Muscle of leg (tissue), 11 donors: ENCODE data around the gene PYCR2. TPM values are rescaled to one million over a fixed set of nuclear protein-coding genes. Genes with fewer than 3 reads are reported as not detected.
"Not testable (repeated sequence)": the region's sequence is repeated elsewhere in the genome, so short reads cannot be mapped to it uniquely, and the experiment has no call there.

Experiments used
- DNase-seq: peaks from one replicate; pipeline ENCODE4 v3.0.0; 2013
- H3K27ac ChIP-seq: one replicate; pipeline ENCODE4 v1.5.1; 2013; ENCODE audit warnings: mild to moderate bottlenecking, low read length, control low read depth
- H3K27me3 ChIP-seq: one replicate; pipeline ENCODE4 v1.6.1; 2013; ENCODE audit warnings: low read length; ENCODE audit not compliant: control insufficient read depth, insufficient read depth
- H3K36me3 ChIP-seq: one replicate; pipeline ENCODE4 v1.6.1; 2013; ENCODE audit warnings: low read length; ENCODE audit not compliant: control insufficient read depth, insufficient read depth
- H3K4me1 ChIP-seq: one replicate; pipeline ENCODE4 v1.6.1; 2013; ENCODE audit warnings: low read length; ENCODE audit not compliant: control insufficient read depth, insufficient read depth
- H3K4me3 ChIP-seq: one replicate; pipeline ENCODE4 v1.5.1; 2013; ENCODE audit warnings: low read length, control low read depth
- H3K9me3 ChIP-seq: replicated peaks from 2 replicates; pipeline ENCODE4 v1.6.1; 2013; ENCODE audit warnings: low read depth, low read length; ENCODE audit not compliant: control insufficient read depth
- WGBS: methylation state at CpG from one replicate; pipeline ENCODE4 v1.1.5; 2013; ENCODE audit warnings: missing lambda C conversion rate; ENCODE audit not compliant: insufficient coverage; 5-methylcytosine and 5-hydroxymethylcytosine counted together
- polyA plus RNA-seq, 8 donors: library from polyadenylated mRNA; unstranded; fragments of 120-200 nt; gene quantifications; one replicate each; pipeline versions ENCODE4 v1.2.1 to v1.2.3, GENCODE V29; 2013; ENCODE audit warnings: inconsistent platforms in 1 of 8, low replicate concordance in 1 of 8; ENCODE audit not compliant: insufficient read length in 8 of 8, insufficient read depth in 1 of 8
- total RNA-seq: library from RNA; stranded (reverse); fragments of 120-200 nt; gene quantifications from one replicate; pipeline ENCODE4 v1.2.4, GENCODE V29; 2013

PYCR2 gene
- total and polyA plus RNA-seq, 9 donors, result 21.8 to 37.0 (median 35.0) TPM

GRCh38 chr1:225936523-225936922, 12.5 kb upstream of the PYCR2 start:
- no peaks in the 10 kb centered on the region for H3K36me3 ChIP-seq
- H3K9me3 ChIP-seq, result no peaks in the 10 kb centered on the region
- H3K27me3 ChIP-seq, result no peaks in the 10 kb centered on the region
- H3K27ac ChIP-seq, result no peak overlapping the region
- H3K4me1 ChIP-seq, result peaks cover 21% of the 10 kb centered on the region
- WGBS, result 23% methylated on average over 1 of the region's 3 CpGs
- no peak overlapping the region for H3K4me3 ChIP-seq
- no peak for DNase-seq

GRCh38 chr1:225936086-225936485, 12.0 kb upstream of the PYCR2 start:
- H3K4me1 ChIP-seq, result peaks cover 17% of the 10 kb centered on the region
- H3K27ac ChIP-seq, H3K4me3 ChIP-seq, DNase-seq, H3K36me3 ChIP-seq, H3K9me3 ChIP-seq, H3K27me3 ChIP-seq: not testable (repeated sequence)
- WGBS, result 80% methylated on average over 7 of the region's 8 CpGs

GRCh38 chr1:225934711-225935110, 10.7 kb upstream of the PYCR2 start:
- DNase-seq, result no peak
- Histone ChIP-seq H3K4me3 (no peak overlapping the region), H3K27ac (no peak overlapping the region), H3K27me3 (no peaks in the 10 kb centered on the region), H3K4me1 (peaks cover 4% of the 10 kb centered on the region), H3K9me3 (no peaks in the 10 kb centered on the region), H3K36me3 (no peaks in the 10 kb centered on the region)
- no CpG with 5 or more reads among the region's 5 CpGs for WGBS

- no peak overlapping the region for H3K4me3 ChIP-seq
- H3K27ac ChIP-seq, result no peak overlapping the region
- WGBS, result no CpG with 5 or more reads among the region's 2 CpGs
- DNase-seq, result no peak
- H3K9me3 ChIP-seq, result no peaks in the 10 kb centered on the region
- no peaks in the 10 kb centered on the region for H3K36me3 ChIP-seq
- H3K4me1 ChIP-seq, result peaks cover 4% of the 10 kb centered on the region
- H3K27me3 ChIP-seq, result no peaks in the 10 kb centered on the region
Observed at GRCh38 chr1:225933072-225933471, 9.0 kb upstream of the PYCR2 start.

- H3K27ac ChIP-seq, result no peak overlapping the region
- no peaks in the 10 kb centered on the region for H3K27me3 ChIP-seq
- H3K4me3 ChIP-seq, result no peak overlapping the region
- DNase-seq, result no peak
- no peaks in the 10 kb centered on the region for H3K36me3 ChIP-seq
- H3K9me3 ChIP-seq, result no peaks in the 10 kb centered on the region
- 73% methylated on average over 2 of the region's 5 CpGs for WGBS
- no peaks in the 10 kb centered on the region for H3K4me1 ChIP-seq
Observed at GRCh38 chr1:225931270-225932136, 7.5 kb upstream of the PYCR2 start.

GRCh38 chr1:225930566-225930965, 6.5 kb upstream of the PYCR2 start:
- WGBS, result no CpG with 5 or more reads among the region's 2 CpGs
- DNase-seq, result no peak

GRCh38 chr1:225929462-225929861, 5.4 kb upstream of the PYCR2 start:
- DNase-seq, H3K27ac ChIP-seq, H3K27me3 ChIP-seq, H3K36me3 ChIP-seq, H3K9me3 ChIP-seq, H3K4me3 ChIP-seq, H3K4me1 ChIP-seq: not testable (repeated sequence)
- WGBS, result no CpG with 5 or more reads among the region's 3 CpGs

More at GRCh38 chr1:225930566-225930965, 6.5 kb upstream of the PYCR2 start:
- H3K27me3 ChIP-seq, result no peaks in the 10 kb centered on the region
- H3K4me1 ChIP-seq, result no peaks in the 10 kb centered on the region
- H3K36me3 ChIP-seq, result no peaks in the 10 kb centered on the region
- H3K4me3 ChIP-seq, result no peak overlapping the region
- H3K27ac ChIP-seq, result no peak overlapping the region
- no peaks in the 10 kb centered on the region for H3K9me3 ChIP-seq

GRCh38 chr1:225928186-225929175, 4.4 kb upstream of the PYCR2 start:
- no peak for DNase-seq
- no peak overlapping the region for H3K27ac ChIP-seq
- H3K4me1 ChIP-seq, result peaks cover 4% of the 10 kb centered on the region
- H3K36me3 ChIP-seq, result no peaks in the 10 kb centered on the region
- WGBS, result 82% methylated on average over 11 of the region's 14 CpGs
- H3K4me3 ChIP-seq, result no peak overlapping the region
- H3K9me3 ChIP-seq, result no peaks in the 10 kb centered on the region
- no peaks in the 10 kb centered on the region for H3K27me3 ChIP-seq

GRCh38 chr1:225926551-225927113, 2.6 kb upstream of the PYCR2 start:
- peaks cover 7% of the 10 kb centered on the region for H3K36me3 ChIP-seq
- H3K27ac ChIP-seq, result no peak overlapping the region
- WGBS, result 40% methylated on average over 1 of the region's 3 CpGs
- DNase-seq, result no peak
- H3K4me1 ChIP-seq, result peaks cover 15% of the 10 kb centered on the region
- H3K4me3 ChIP-seq, result no peak overlapping the region
- H3K27me3 ChIP-seq, result no peaks in the 10 kb centered on the region
- H3K9me3 ChIP-seq, result no peaks in the 10 kb centered on the region

- 2% methylated on average over 5 of the region's 8 CpGs for WGBS
- Histone ChIP-seq H3K36me3 (peaks cover 35% of the 10 kb centered on the region), H3K4me3 (peak overlapping the region; percentile 83), H3K9me3 (no peaks in the 10 kb centered on the region), H3K27ac (peak overlapping the region; percentile 87), H3K27me3 (no peaks in the 10 kb centered on the region), H3K4me1 (peaks cover 15% of the 10 kb centered on the region)
- DNase-seq, result no peak
Observed at GRCh38 chr1:225923381-225923691, 714 bp downstream of the PYCR2 start.
